Measurements from ENCODE around the gene SBNO2.

Gene SBNO2

GRCh38 chr19:1082928-1083816 lies 90.9 kb downstream of the SBNO2 start:
- no peak for DNase-seq (ENCODE audit: low read depth)
- no peak for TF ChIP-seq CTCF (conservative IDR thresholded peaks at IDR 0.05; ENCODE audit: low read depth, low read length)
- H3K4me3 ChIP-seq (ENCODE audit: low read length): no peak overlapping the region

GRCh38 chr19:1082165-1082927 lies 91.7 kb downstream of the SBNO2 start:
- H3K4me3 ChIP-seq (ENCODE audit: low read length): no peak overlapping the region
- no peak for DNase-seq (ENCODE audit: low read depth)
- TF ChIP-seq CTCF (conservative IDR thresholded peaks at IDR 0.05; ENCODE audit: low read depth, low read length): no peak

GRCh38 chr19:1081301-1082164 lies 92.5 kb downstream of the SBNO2 start:
- TF ChIP-seq CTCF (conservative IDR thresholded peaks at IDR 0.05; ENCODE audit: low read depth, low read length): no peak
- no peak overlapping the region for H3K4me3 ChIP-seq (ENCODE audit: low read length)
- DNase-seq (ENCODE audit: low read depth): no peak

GRCh38 chr19:1080360-1081161 lies 93.5 kb downstream of the SBNO2 start:
- TF ChIP-seq CTCF (conservative IDR thresholded peaks at IDR 0.05; ENCODE audit: low read depth, low read length): no peak
- DNase-seq (ENCODE audit: low read depth): no peak
- H3K4me3 ChIP-seq (ENCODE audit: low read length): no peak overlapping the region

- DNase-seq (ENCODE audit: low read depth): no peak
- H3K4me3 ChIP-seq (ENCODE audit: low read length): no peak overlapping the region
- no peak for TF ChIP-seq CTCF (conservative IDR thresholded peaks at IDR 0.05; ENCODE audit: low read depth, low read length)
Measured at GRCh38 chr19:1079566-1080111, 94.4 kb downstream of the SBNO2 start.

GRCh38 chr19:1076951-1077350 lies 97.1 kb downstream of the SBNO2 start:
- H3K4me3 ChIP-seq (ENCODE audit: low read length): no peak overlapping the region
- TF ChIP-seq CTCF (conservative IDR thresholded peaks at IDR 0.05; ENCODE audit: low read depth, low read length): no peak
- DNase-seq (ENCODE audit: low read depth): no peak

All from retinal pigment epithelial cell (primary cell).